Heart right ventricle (tissue), 16 donors: Measurements from ENCODE around the gene CNPY1. TPM values are rescaled to one million over a fixed set of nuclear protein-coding genes. Genes with fewer than 3 reads are reported as not detected.
A peak's percentile ranks its signal among the peaks of the same experiment; 100 is the strongest.

Experiments used
- ATAC-seq, 8 donors: fragments of 200-7000 bp; cut with Tn5 transposase; one replicate each; pipeline ENCODE4 v1.9.1; 2020; ENCODE audit warnings: mild to moderate bottlenecking in 8 of 8, moderate library complexity in 8 of 8, moderate number of reproducible peaks in 1 of 8
- DNase-seq, 2 donors: peaks; one replicate each; pipeline ENCODE4 v3.0.0-alpha.2; 2020
- H3K27ac ChIP-seq, 10 donors: fragments of 200-600 bp; sonication (generic) in 2 of 10; one replicate each; pipeline versions ENCODE4 v1.5.0 to v1.8.0; 2020 to 2022; ENCODE audit warnings: mild to moderate bottlenecking in 3 of 10
- H3K27me3 ChIP-seq, 7 donors: fragments of 200-600 bp; one replicate each; pipeline ENCODE4 v1.8.0; 2021 to 2022; ENCODE audit warnings: mild to moderate bottlenecking in 2 of 7
- H3K36me3 ChIP-seq, 9 donors: fragments of 200-600 bp; sonication (generic) in 1 of 9; one replicate each; pipeline versions ENCODE4 v1.5.0 to v1.8.0; 2020 to 2022; ENCODE audit warnings: mild to moderate bottlenecking in 2 of 9
- H3K4me1 ChIP-seq, 9 donors: fragments of 200-600 bp; sonication (generic) in 1 of 9; one replicate each; pipeline versions ENCODE4 v1.5.0 to v1.8.0; 2020 to 2022; ENCODE audit warnings: mild to moderate bottlenecking in 4 of 9
- H3K4me3 ChIP-seq, 10 donors: fragments of 200-600 bp; sonication (generic) in 2 of 10; one replicate each; pipeline versions ENCODE4 v1.5.0 to v1.8.0; 2020 to 2022; ENCODE audit warnings: mild to moderate bottlenecking in 7 of 10, moderate library complexity in 2 of 10
- H3K9me3 ChIP-seq, 11 donors: fragments of 200-600 bp in 10 of 11; sonication (generic) in 2 of 11; one replicate each; pipeline versions ENCODE4 v1.5.0 to v1.8.0; 2013 to 2022; ENCODE audit warnings: mild to moderate bottlenecking in 2 of 11, control low read depth in 1 of 11, moderate library complexity in 1 of 11
- WGBS, 2 donors: extraction: QIAGEN DNeasy Blood & Tissue Kit; methylation state at CpG; one replicate each; pipeline ENCODE4 v1.1.7; 2013; ENCODE audit warnings: inconsistent platforms in 1 of 2; 5-methylcytosine and 5-hydroxymethylcytosine counted together
- intact Hi-C, 10 donors: fragments of 100-400 bp; cut with DNase I; formaldehyde crosslinking; loops; one replicate each; pipeline versions ENCODE4 v1.11.1 to v1.14.2; 2022
- polyA plus RNA-seq, 2 donors: library from polyadenylated mRNA; stranded (reverse); fragments of 200-250 nt; gene quantifications; one replicate each; pipeline ENCODE4 v1.2.3, GENCODE V29; 2013
- total RNA-seq, 10 donors: library from RNA; stranded (reverse); fragmentation: NEBNext Ultra II Directional in 3 of 10; extraction: Animal tissue kit (Norgen Biotek cat#: 25700) in 3 of 10; gene quantifications; one replicate each; pipeline versions ENCODE4 v1.2.1 to v1.2.4, GENCODE V29; 2021 to 2023
- TF ChIP-seq, protein P1 (sequence below), 9 donors: fragments of 200-600 bp; sonication (generic) in 2 of 9; IDR thresholded peaks; one replicate each; pipeline versions ENCODE4 v1.5.0 to v1.8.0; 2021 to 2022; ENCODE audit warnings: antibody characterized with exemption in 9 of 9, mild to moderate bottlenecking in 5 of 9, moderate library complexity in 1 of 9
- donor health status: Arrhythmogenic right ventricular cardiomyopathy.
- donor health status: ischemic (EF 13 %, LVEDD 7.1; RV severe dilation, severe dysfunction).
- donor health status: healthy with polysubstance abuse.
- donor health status: DM: no; HTN: yes; CAD: no.
- donor health status: DM: no; HTN: no; CAD: no.
- donor health status: ischemic (EF 25% LVEDD 6.9; RV normal size, moderate dysfunction).
- donor health status: ischemic (EF 25% LVEDD 5.7; RV mildly dilated, moderate dysfunction).
- donor health status: healthy.
- donor health status: DM: yes; HTN: yes; CAD: no.
- donor health status: Ischemic cardiomyopathy.
- donor health status: ischemic (EF 35%, LVEDD 5.7; RV mildly dilated, moderate dysfunction).
- donor health status: nonischemic (EF 11% LVEDD 7.7; RV severe dilation, severe dysfunction).
- donor health status: DM: yes; HTN: yes; CAD: no.
- donor health status: PGD.
- donor health status: ischemic (EF 29% LVEDD 5.4; RV normal size, mild dysfunction).
- donor health status: nonischemic (EF 23%, LVEDD 6.1; RV moderate dilation, normal function).

Gene CNPY1
- total and polyA plus RNA-seq, 12 donors: not detected

- DNase-seq: no peak
- intact Hi-C loops: loop anchor here in 1 of 10 donors (10.0 kb wide), 1 partner anchor 135 kb away; no protein-coding TSS in a partner anchor
- TF ChIP-seq, protein P1, sequence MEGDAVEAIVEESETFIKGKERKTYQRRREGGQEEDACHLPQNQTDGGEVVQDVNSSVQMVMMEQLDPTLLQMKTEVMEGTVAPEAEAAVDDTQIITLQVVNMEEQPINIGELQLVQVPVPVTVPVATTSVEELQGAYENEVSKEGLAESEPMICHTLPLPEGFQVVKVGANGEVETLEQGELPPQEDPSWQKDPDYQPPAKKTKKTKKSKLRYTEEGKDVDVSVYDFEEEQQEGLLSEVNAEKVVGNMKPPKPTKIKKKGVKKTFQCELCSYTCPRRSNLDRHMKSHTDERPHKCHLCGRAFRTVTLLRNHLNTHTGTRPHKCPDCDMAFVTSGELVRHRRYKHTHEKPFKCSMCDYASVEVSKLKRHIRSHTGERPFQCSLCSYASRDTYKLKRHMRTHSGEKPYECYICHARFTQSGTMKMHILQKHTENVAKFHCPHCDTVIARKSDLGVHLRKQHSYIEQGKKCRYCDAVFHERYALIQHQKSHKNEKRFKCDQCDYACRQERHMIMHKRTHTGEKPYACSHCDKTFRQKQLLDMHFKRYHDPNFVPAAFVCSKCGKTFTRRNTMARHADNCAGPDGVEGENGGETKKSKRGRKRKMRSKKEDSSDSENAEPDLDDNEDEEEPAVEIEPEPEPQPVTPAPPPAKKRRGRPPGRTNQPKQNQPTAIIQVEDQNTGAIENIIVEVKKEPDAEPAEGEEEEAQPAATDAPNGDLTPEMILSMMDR (IDR thresholded peaks at IDR 0.05): no peak
- H3K4me3 ChIP-seq: no peak overlapping the region
- 89 to 91% methylated on average over 4 of the region's 4 CpGs for WGBS, 2 donors
- no peaks in the 10 kb centered on the region for H3K9me3 ChIP-seq
- ATAC-seq: no peak
- peaks cover 0 to 15% (median 13%) of the 10 kb centered on the region in 9 donors for H3K4me1 ChIP-seq
- H3K36me3 ChIP-seq: no peaks in the 10 kb centered on the region
- H3K27me3 ChIP-seq: peaks cover 15 to 93% (median 89%) of the 10 kb centered on the region in 7 donors
- H3K27ac ChIP-seq: no peak overlapping the region
Observed at GRCh38 chr7:155529346-155529745, 17.0 kb downstream of the CNPY1 start.

DNA sequence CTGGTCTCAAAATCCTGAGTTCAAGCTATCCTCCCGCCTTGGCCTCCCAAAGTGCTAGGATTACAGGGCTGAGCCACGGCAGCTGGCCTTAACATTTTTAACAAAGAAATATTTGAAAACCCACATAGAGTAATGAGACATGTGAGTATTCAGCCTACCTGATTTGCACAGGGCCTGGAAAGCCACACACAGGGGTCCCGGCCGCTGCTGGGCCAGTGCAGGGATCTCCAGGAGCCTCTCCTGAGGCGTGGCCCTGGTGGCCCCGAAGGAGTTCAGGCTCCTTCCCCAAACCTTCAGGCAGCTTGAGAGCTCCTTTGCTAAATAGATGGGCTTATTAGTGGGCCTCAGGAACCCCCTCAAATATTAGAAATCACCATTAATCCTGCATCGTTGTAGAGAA lies 18.7 kb downstream of the CNPY1 start:
- Histone ChIP-seq H3K4me1 (peaks cover 0 to 2% (median under 1%) of the 10 kb centered on the region in 9 donors), H3K9me3 (no peaks in the 10 kb centered on the region), H3K4me3 (no peak overlapping the region), H3K36me3 (no peaks in the 10 kb centered on the region), H3K27ac (no peak overlapping the region), H3K27me3 (peaks cover 10 to 92% (median 82%) of the 10 kb centered on the region in 7 donors)
- ATAC-seq (no peak), DNase-seq (no peak)
- intact Hi-C loops: loop anchor here in 1 of 10 donors (10.0 kb wide), 1 partner anchor 133 kb away; no protein-coding TSS in a partner anchor
- 84 to 87% methylated on average over 7 of the region's 7 CpGs for WGBS, 2 donors
- TF ChIP-seq, protein P1 (IDR thresholded peaks at IDR 0.05): no peak

DNA sequence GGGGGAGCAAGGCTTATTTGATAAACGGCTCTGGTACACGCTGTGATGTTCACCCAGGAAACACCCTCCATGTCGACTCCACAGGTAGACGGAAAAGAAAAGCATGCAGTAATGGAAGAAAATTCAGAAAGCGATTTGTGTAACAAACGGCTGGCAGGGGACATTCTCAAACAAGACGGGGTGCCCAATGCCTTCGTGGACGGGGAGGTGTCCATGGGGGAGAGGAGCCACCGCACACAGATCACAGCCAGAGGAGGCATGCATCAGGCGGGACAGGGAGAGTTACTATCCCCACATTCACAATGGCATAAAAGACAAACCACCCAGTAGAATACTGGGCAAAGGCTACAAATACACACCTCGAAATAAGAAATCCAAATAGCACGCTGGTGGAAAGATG lies 20.1 kb downstream of the CNPY1 start:
- ATAC-seq: no peak

GRCh38 chr7:155524018-155524556 lies 22.3 kb downstream of the CNPY1 start:
- H3K9me3 ChIP-seq: no peaks in the 10 kb centered on the region
- H3K36me3 ChIP-seq: no peaks in the 10 kb centered on the region
- TF ChIP-seq, protein P1 (IDR thresholded peaks at IDR 0.05): peak in 1 of 9 donors; percentile 24
- intact Hi-C loops: loop anchor here in 1 of 10 donors (10.0 kb wide), 1 partner anchor 129 kb away; no protein-coding TSS in a partner anchor
- no peak overlapping the region for H3K4me3 ChIP-seq
- no peak overlapping the region for H3K27ac ChIP-seq
- peaks cover 0 to 86% (median 69%) of the 10 kb centered on the region in 7 donors for H3K27me3 ChIP-seq
- DNase-seq: no peak
- ATAC-seq: no peak
- 77 to 78% methylated on average over 11 of the region's 11 CpGs for WGBS, 2 donors
- no peaks in the 10 kb centered on the region for H3K4me1 ChIP-seq

More for the DNA sequence above, 20.1 kb downstream of the CNPY1 start:
- intact Hi-C loops: loop anchor here in 1 of 10 donors (10.0 kb wide), 1 partner anchor 131 kb away; no protein-coding TSS in a partner anchor
- TF ChIP-seq, protein P1 (IDR thresholded peaks at IDR 0.05): no peak
- Histone ChIP-seq H3K27me3 (peaks cover 0 to 92% (median 81%) of the 10 kb centered on the region in 7 donors), H3K27ac (no peak overlapping the region), H3K9me3 (no peaks in the 10 kb centered on the region), H3K4me3 (no peak overlapping the region), H3K4me1 (no peaks in the 10 kb centered on the region), H3K36me3 (no peaks in the 10 kb centered on the region)
- no peak for DNase-seq
- 77 to 78% methylated on average over 13 of the region's 13 CpGs for WGBS, 2 donors
